Measurements from ENCODE around the gene ARL14. TPM values are rescaled to one million over a fixed set of nuclear protein-coding genes. Genes with fewer than 3 reads are reported as not detected.

Gene ARL14
- total RNA-seq: not detected in 2 replicates

GRCh38 chr3:160676547-160677303 is at the start of gene ARL14:
Gene ARL14, plus strand, starts transcription at chr3:160677160. Its CDS starts 187 bp downstream, at chr3:160677347.

Other genes with a start within 250 kb of the ARL14 start
- 7.7 and 20.2 TPM in 2 replicates for gene TRIM59, start 227.4 kb upstream of the ARL14 start, total RNA-seq
- gene KPNA4, start 111.6 kb upstream of the ARL14 start, total RNA-seq: 34.4 and 53.4 TPM in 2 replicates
- gene PPM1L, start 79.1 kb downstream of the ARL14 start, total RNA-seq: 0.74 and 0.89 TPM in 2 replicates

Measured in smooth muscle cell of the umbilical artery (primary cell).